Stimulated activated CD4-positive, alpha-beta T cell treated with anti-CD3 and anti-CD28 coated beads, Interleukin-1b, Interleukin-23, amount 100 ng/mL, for 24 hours (primary cell): ENCODE results near the gene CRACR2B.

Source experiments
- DNase-seq, 4 experiments: peaks; one replicate each; pipeline ENCODE4 v3.0.0-alpha.2; 2020; ENCODE audit warnings: low read depth in 4 of 4, low spot score in 1 of 4

The CRACR2B gene

GRCh38 chr11:865462-866430 lies 38.0 kb downstream of the CRACR2B start:
- DNase-seq, result no peak

DNA sequence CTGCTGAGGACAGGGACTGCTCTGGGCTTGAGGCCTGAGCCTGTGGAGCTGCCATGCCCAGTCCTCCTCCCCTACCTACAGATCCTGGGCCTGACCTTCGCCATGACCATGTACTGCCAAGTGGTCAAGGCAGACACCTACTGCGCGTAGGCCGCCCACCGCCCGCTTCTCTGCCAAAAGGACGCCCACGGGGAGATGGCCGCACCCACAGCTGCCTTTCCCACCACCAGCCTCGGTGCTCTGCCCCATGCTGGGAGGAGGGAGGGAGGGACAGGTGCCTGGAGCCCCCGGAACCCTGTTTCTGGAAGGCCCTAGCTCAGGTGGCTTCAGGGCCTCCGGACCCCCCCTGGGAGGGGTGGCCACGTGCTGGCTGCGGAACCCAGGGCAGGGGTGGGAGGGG lies 38.8 kb downstream of the CRACR2B start:
- DNase-seq, result no peak

DNA sequence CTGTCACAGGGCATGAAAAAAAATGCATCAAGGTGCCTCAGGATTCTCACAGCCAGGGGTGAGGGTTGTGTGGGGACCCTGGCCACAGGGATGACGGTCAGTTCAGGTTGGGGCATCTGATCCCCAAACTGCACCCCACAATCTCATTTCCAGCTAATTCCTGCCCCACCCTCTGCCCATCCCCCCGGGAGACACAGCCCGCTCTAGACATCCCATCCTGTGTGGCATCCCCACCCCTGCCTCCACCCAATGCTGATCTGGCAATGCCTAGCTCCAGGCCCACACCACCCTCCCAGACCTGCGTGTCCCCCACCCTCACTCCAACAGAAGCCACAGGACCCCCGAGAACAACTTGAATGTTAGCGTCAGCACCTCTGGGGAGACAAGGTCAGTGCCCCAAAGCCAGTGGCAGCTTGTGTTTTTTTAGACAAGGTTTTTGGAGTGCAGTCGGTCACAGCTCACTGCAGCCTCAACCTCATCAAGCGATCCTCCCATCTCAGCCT lies 40.2 kb downstream of the CRACR2B start:
- no peak for DNase-seq

DNA sequence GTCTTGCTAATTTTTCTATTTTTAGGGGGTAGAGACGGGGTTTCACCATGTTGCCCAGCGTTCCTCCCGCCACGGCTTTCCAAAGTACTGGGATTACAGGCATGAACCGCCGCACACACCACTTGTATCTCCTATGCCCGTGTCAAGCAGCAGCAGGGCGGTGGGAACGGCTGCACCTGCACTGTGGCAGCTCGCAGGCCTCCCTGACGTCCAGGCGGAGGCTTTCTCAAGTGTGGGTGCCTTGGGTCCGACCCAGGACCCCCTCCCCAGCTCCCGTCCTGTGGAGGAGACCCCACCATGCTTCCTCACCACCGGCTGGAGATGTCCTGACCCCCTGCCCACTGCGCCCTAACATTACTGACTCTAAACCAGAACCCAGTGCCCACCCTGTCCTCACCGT lies 40.7 kb downstream of the CRACR2B start:
- no peak for DNase-seq

- no peak for DNase-seq
Measured at GRCh38 chr11:868802-869201, 41.1 kb downstream of the CRACR2B start.

DNA sequence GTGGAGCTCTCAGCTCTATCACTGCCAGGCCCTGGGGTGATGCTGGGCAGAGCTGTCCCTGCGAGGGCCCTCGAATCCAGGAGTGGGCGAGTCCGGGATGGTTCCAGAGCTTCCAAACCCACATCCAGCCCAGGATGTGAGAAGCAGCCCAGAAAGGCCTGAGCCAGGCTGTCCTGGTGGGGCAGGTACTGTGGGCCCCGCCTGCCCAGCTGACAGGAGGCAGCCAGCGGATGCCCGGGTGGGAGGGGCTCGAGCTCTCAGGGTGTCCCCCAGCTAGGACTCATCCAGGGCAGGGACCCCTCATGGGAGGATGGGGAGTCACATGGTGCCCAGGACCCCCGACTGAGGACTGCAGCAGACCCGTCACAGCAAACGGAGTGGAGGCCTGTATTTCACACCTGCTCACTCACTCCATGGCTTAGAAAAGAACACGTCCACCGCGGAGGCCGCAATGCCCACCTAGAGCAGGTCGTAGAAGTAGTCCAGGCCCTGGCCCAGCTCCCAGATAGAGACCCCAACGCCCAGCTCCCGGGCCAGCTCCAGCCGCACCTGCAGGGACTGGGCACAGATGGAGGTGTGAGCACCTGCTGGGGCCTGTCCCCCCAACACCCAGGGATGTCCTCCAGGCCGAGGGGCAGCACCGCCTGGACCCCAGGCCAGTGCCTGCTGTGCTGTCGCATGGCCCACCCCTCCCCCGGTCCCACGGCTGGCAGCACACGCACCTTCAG lies 41.8 kb downstream of the CRACR2B start:
- DNase-seq, result no peak

- no peak for DNase-seq
Measured at GRCh38 chr11:870127-870413, 42.4 kb downstream of the CRACR2B start.

DNA sequence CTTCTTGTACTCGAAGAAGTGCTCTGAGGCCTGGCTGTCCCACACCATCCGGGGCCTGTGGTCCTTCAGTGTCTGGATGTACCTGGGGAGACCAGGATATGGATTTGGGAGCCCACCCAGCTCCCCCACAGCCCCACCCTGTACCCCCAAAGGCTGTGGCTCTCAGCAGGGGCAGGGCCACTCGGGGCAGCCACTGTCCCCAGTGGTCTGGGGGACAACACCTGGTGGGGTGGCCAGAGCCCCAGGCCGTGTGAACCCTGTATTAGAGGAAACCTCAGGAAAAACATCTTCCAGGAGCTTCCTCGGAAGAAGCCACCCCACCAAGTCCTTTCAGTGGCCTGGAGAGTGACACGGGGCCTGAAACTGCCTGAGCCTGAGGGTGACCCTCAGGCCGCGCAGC lies 42.7 kb downstream of the CRACR2B start:
- no peak for DNase-seq

GRCh38 chr11:871472-871871 lies 43.8 kb downstream of the CRACR2B start:
- DNase-seq, result no peak

DNA sequence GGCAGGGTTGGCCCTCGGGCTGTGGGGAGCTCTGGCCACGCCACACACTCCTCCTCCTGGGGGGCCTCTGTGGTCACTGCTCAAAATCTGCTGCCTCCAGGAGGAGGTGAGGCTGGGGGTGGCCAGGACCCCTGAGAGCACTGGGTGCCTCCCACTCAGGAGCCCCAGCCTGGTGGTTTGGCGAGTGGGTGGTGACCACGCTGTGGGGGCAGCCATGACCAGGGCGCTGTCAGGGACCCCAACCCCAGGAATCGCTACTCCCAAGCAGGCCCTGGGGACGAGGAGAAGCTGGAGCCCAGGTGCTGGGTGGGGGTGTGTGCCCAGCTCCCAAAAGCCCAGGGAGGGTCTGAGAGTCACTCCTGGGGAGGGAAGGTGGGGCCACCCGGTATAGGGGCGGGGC lies 45.1 kb downstream of the CRACR2B start:
- DNase-seq, result no peak

- no peak for DNase-seq
Measured at GRCh38 chr11:873706-874105, 46.0 kb downstream of the CRACR2B start.

GRCh38 chr11:875203-875602 lies 47.5 kb downstream of the CRACR2B start:
- DNase-seq, result no peak

DNA sequence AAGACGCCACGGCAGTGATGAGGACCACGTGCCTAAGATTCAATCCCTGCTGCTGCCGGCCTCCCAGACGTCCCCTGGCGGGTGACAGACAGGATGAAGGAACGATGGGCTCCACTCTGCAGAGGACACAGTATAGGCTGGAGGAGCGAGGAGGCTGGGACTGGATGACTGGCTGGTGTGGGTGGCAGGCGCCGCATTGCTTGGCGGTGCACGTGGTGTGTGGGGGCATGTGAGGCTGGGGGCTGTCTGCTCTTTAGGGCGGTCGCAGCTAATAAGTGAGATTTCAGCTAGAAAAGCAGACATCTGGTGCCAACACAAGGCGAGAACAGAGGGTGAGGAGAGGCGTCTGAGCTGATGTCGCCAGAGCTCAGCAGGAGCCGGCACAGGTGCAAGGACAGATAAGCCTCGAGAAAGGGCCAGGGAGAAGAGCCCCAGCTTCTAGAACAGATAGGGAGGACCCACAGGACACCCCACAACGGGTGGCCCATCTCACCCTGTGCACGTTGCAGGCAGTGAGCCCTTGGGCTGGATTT lies 48.1 kb downstream of the CRACR2B start:
- no peak for DNase-seq

DNA sequence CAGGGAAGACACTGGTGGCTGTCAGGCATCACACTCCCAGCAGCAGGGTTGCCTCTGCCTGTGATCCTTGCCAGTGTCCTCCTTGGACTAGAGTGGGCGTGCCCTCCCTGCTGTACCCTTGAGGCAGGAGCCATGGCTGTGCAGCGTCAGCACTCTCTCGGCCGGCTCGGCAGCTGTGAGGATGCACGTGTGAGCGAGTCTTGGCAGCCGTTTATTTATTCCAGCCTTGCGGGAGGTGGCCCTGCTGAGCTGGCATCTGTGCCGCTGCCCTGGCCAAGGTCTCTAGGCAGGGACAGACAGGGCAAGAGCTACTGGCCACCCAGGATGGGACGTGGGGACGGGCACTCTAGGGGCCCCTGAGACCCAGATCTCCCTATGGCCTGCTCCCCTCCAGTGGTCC lies 48.8 kb downstream of the CRACR2B start:
- no peak for DNase-seq

DNA sequence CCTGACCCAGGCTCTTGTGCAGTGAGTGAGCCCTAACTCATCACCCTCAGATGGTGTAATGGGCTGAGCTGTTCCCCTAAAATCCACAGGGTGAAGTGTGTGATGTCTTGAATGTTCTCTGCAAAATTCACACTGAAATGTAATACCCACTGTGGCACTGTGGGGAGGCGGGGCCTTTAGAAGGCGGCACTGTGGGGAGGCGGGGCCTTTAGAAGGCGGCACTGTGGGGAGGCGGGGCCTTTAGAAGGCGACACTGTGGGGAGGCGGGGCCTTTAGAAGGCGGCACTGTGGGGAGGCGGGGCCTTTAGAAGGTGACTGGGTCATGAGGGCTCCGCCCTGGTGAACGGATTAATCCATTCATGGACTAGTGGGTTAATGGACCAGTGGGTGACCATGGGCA lies 49.8 kb downstream of the CRACR2B start:
- DNase-seq, result peak in 1 of 4 experiments; percentile 12

DNA sequence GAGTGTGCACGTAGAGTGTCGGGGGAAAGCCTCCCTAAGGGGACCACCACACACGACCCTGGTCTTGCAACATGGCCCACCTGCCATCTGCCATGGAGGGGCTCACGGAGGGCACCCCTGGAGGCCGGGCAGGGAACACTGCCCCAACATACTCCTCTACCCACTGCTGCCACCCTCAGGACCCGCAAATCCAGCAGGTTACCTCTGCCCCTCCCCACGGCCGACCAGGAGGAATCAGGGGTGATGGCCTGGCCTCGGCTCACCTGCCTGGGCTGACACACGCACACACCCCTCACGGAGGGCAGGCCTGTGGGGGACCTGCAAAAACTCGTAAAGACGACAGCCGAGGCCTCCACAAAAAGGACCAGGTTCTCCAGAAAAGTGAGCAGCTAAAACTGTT lies 52.7 kb downstream of the CRACR2B start:
- no peak for DNase-seq
